Neural cell (in vitro differentiated cells): ENCODE results near the gene TXK.

Experiments used
- RAD21 ChIP-seq: fragments of 450-650 bp; conservative IDR thresholded peaks from 2 replicates; pipeline ENCODE4 v1.6.1; 2014; ENCODE audit warnings: antibody characterized with exemption, mild to moderate bottlenecking, moderate library complexity
- REST ChIP-seq: IDR thresholded peaks from 2 replicates; pipeline ENCODE4 v1.6.1; 2012; ENCODE audit warnings: borderline replicate concordance

DNA sequence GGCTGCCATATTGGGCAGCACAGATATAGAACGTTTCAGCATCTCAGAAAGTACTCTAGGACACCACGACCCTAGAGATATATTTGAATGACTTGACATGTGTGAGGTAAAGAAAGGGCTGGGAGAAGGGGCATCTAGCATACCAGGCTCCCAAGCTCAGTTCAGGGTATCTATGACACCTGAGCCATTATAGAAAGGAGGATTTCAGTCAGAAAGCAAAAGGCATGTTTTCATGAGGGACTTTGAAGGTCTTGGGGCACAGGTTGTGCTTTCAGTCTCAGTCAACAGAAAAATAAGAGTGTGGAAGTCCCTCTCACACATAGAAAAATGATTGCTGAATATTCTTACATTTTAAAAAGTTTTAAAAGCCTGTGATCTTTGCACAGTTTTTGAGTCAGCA is 65.9 kb downstream of the TXK start:
- TF ChIP-seq RAD21, result no peak
- no peak for TF ChIP-seq REST
